NCI-H2171 treated with DMSO at 0.1 percent for 48 hours (cell line): ENCODE data around the gene ALAS1.

Experiments used
- DNase-seq: peaks from one replicate; lab custom pipeline; 2025; lab: John Stamatoyannopoulos, UW

Gene ALAS1

DNA sequence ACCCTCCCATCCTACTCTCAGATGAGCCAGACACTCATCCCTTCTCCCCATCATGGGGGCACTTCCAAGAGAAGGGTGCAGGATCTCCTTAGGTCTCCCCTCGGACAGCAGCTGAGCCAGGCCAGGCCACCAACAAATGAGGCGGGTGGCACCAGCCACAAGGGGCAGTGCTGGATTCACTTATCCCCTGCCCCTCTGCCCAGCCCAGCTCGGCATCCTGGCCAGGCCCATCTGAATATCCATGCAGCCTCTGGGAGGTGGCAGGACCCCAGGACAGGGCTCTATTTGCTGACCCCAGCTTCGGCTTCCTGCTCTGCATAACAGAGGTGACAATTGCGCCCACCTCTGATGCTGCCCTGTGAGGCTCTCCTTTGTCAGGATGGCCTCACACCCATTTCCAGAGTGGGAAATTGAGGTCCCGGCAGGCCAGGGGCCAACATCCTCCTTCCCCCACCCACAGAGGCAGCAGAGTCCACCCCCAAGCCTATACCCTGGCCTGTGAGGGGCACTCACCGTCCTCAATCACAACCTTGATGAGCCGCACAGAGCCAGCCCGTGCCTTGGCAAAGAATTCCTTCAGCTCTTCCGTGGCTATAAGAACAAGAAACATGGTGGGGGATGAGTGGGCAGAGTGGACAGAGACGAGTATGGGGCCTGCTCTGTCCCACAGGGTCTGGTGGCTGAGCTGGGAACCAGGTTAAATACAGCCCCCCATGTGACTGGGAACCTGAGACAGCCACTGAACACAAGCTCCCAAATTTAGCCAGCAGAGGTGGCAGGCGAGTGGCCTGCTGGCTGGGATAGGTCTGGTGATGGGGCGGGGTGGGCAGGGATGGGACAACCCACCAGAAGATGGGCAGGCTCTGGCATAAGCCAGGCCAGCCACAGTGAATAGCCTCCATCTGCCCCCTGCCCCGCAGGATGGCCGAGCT lies 36.8 kb downstream of the ALAS1 start:
- no peak for DNase-seq

DNA sequence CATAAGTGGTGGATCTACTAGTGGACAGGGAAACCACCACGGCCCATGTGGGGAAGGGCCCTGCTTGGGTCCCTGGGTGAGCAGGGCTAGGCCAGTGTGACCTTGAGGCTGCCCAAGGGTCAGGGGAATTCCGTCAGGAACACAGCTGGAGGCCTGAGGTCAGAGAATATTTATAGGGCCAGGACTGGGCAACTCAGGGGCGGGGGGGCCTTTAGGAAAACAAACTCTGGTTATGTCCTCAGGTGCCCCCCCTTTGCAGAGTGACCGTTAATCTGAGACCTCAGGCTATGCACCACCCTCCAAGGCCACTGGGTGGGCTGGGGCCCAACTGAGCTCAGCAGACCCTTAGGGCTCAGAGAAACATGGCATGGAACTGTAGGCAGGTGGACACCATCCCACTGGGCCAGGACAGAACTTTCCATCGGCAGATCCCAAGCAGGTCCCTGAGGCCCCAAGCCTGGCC lies 38.5 kb downstream of the ALAS1 start:
- no peak for DNase-seq

DNA sequence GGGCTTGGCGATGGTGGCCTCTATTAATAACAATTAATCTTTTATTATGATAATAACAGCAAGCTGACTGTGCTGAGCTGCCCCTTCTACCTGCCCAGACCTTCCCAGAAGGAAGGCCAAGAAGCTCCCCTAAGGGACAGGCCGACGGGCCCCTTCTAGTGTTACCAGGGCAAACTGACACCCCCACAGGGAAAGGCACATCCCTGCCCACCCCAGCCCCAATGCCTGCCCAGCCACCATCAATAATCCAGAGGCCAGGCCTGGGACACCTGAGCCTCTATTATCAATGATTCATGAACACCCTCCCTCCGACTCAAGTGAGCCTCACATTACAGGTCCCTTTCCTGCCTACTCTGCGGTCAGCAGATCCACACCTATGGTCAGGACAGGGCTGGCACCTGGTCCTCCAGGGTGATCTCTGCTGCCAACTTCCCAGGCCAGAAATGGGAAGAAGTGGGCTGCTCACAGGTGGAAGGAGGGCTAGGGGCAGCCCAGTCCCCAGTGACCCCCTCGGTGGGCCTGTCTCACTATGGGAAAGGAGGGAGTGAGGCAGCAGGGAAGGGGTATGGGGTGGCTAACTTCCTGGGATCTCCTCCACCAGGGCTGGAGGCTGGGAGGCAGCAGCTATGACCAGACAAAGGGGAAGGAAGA lies 39.2 kb downstream of the ALAS1 start:
- no peak for DNase-seq

DNA sequence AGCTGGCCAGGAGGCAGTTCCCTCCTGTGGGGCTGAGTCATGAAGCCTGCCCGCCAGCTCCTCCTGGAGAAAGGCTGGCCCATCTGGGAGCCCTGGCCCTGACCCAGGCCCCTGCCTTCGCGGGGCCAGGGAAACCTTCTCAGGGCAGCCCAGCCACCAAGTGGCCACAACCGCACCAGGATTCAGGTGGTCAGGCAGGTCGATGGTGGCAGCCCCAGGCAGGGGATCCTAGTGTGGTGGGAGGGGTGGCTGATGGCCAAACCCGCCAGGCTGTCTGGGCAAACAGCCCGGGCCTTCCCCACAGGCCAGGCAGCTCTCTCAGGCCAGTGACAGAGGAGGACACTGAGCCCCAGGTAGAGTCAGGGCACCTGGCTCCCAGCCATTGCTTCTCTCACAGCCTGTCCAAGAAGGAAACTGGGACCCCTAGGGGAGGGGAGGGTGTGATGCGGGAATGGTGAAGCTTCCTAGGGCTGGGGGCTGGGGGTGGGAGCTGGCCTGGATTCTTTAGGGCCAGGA lies 39.8 kb downstream of the ALAS1 start:
- DNase-seq, result no peak

DNA sequence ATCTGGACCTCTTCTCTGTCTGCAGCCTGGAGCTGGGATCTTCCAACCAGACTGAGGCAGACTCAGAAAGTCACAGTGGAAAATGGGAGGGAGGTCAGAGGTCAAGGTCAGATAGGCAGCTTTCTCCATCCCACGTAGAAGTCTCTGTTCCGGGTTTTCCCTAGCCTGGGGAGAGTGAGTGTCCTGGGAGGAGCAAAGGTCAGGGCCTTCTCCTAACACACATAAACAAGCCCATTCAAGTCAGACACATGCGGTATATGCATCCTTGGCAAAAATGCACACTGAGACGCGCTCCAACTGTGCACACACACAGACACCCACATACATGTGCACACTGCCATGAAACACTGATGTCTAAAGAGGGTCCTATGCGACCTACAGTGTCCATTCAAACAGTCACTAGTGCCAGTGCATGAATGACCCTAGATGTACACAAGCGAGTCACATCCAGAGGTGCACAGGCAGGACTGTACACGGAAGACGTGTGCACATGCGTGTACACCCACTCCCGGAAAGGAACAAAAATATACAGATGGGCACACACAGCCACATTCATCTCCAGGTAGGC lies 40.3 kb downstream of the ALAS1 start:
- no peak for DNase-seq

DNA sequence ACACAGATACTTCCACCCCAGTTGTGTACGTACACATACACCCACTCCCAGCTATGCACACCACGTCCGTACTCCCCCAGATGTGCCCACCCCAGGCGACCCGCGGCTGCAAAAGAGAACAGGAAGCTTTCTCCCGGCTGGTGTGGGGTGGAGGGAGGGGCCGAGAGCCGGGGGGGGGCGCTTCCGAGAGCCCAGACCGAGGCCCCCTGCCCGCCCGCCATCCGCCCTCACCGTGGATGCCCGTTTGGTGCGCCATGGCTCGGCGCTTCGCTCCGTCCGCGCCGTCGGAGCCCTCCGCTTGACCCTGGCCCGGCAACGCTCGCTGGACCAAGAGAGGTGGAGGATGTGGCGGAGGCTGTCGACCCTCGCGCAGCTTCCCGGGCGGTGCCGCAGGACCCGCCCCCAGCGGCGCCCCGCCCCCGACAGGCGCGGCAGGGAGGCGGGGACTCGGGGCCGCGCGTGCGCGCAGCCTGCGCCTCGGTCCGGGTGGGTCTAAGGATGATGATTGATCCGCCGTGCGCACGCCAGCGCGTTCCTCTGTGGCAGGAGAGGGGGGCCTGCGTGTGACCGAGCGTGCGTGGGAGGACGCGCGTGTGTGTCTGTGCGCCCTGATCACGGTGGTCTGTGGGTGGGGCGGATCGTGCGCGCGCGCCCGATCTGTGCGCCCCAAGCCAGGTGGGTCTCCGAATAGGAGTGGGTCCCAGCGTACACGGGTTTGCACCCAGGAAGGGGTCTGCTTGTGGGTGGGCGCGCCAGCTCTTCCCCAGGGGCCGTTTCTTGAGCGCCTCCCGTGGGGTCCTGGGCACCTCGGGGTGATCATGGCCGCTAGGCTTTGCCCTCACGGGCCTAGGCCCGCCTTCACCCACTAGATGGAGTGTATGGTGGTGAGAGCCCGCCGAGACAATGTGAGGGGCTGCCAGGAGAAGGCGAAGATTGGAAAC lies 41.1 kb downstream of the ALAS1 start, which contains the start of gene TWF2:
Gene TWF2, minus strand, starts transcription at position 398 of the 941 bp plus-strand sequence. Its CDS starts 142 bp downstream, at position 256.
- DNase-seq, result peak; percentile 34

DNA sequence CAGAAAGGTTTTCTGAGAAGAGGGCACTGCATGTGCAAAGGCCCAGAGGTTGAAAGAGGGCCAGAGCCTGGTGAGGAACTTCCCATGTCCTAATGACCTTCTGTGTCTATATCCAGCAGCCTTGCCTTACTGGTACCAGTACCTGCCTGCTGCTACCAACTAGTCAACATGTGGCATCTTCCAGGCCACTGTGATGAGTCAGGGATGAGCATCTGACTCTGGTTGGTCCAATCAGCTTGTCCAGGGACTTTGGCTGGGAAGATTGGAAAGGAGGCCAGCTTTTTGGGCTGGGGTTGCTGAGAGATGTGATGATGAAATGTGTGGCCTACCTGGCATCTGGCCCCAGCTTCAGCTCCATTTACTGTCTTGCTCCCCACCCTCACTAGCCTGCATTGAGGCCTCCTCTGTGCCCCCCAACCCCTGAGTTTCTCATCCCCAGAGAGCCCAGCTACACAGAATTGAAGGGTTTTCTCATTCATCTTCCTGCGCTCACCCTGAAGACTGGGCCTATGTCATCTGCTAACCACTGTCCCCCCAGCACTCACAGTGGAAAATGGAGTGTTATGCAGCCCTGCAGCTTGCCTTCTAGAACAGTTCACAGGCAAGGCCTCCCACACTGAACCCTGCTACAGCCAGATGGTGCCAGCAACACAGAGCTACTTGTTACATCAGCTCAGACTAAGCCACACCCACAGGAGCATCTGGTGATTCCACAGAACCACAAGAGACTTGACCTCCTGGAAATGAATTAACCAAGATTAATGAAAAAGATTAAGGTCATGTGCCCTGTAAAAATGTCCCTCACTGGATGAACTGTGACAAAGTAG lies 42.3 kb downstream of the ALAS1 start:
- DNase-seq, result peak; percentile 84

DNA sequence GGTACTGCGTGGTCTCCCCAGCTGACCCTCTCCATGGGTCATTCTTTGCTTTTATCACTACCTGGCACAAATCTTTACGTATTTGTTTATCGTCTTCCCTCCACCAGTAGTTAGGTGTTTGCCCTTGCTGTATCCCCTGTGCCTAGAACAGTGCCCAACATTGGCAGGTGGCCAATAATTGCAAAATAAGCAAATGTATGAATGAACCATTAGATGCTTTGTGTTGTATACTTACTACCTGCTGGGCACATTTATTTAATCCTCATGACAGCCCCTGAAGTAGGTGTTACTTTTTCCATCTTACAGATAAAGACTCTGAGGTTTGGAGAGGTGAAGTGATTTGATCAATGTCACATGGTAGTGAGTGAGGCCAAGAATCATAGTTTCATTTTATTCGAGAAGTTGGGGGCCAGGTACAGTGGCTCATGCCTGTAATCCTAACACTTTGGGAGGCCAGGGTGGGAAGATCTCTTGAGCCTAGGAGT lies 43.0 kb downstream of the ALAS1 start:
- DNase-seq, result no peak

DNA sequence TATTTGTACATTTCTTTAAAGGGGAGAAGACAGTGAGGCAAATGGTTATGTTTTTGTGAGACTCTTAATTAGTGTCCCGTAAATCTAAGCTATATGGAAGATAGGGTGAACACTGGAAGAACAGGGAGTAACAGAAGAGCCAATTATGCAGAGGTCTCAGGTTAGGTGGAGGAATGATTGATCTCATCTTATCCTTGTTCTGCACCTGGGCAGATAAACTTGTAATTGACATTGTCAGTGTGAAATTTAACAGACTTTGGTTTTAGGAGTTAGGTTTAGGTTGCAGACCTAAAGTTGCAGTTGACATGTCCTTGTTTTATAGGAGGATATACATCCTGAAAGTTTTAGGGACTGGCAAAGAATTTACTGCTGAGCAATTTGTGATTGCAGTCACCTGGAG lies 44.1 kb downstream of the ALAS1 start:
- no peak for DNase-seq

DNA sequence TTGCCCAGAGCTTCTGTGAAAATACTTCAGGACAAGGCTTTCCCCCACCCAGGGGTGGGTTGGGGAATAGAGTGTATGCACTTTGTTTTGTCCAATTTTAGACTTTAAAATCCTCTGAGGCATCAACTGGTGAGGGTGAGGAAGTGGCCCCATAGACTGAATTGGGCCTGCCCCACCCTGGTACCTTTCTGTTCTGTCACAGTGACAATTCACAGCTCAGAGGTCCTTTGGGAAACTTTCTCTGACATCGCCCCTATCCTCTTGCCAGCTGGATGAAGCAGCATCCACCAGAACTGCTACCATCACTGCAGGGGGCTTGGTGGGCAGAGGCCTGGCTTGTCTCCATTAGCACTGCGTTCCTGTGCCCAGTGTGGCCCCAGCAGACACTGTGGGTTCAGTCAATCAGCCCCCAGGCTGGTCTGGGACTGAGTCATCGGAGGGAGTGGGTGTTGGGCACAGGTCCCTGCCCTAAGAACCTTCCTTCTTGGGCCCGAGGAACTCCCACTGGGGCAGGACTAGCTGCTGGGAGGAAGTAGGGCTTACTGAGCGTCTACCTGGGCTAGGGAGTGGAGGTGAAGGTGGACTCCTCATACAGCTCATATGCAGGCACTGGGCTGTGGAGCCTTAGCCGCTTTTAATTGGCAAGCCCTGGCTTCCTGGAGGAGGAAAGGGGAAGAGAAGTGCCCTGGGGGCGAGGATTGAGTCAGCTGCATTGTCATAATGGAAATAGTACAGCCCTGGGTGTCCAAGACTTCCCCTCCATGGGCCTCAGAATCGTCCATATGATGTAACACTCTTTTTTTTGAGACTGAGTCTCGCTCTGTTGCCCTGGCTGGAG lies 46.0 kb downstream of the ALAS1 start:
- DNase-seq, result no peak

DNA sequence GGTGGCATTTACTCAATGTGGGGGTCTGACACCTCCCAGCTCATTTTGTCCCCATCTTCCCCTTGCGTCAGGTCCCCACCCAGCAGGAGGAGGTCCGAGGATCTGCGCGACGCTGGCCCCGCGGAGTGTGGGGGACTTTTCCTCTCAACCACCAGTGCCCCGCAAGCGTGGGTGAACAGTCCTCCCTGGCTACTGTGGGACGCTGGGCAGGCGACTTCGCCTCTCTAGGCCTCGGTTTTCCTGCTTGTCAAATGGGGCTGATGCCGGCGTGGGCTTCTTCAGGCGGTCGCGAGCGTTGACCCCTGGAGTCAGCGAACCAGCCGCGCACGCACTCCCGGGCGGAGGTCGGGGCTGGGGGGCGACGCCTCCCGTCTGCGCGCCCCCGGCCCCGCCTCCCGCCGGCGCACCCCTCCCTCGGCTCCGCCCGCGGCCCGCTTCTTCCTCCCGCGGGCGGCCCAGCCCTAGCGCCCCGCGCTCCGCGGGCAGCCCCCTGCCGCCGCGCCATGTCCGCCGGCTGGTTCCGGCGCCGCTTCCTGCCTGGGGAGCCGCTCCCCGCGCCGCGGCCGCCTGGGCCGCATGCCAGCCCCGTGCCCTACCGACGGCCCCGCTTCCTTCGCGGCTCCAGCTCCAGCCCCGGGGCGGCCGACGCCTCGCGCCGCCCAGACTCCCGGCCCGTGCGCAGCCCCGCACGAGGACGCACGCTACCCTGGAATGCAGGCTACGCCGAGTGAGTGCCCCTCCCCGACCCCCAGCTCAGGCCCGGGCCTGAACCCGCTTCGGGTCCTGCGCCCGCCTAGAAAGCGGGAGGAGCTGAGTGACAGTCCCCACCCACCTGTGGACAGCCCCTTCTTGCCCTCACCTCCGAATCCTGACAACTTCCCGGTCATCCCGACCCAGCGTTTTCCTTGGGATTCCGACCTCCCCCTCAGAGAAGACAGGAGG lies 47.6 kb downstream of the ALAS1 start, which contains the start of gene PPM1M:
Gene PPM1M, plus strand, starts transcription at position 438 of the 942 bp plus-strand sequence. Its CDS starts 66 bp downstream, at position 504.
- no peak for DNase-seq

DNA sequence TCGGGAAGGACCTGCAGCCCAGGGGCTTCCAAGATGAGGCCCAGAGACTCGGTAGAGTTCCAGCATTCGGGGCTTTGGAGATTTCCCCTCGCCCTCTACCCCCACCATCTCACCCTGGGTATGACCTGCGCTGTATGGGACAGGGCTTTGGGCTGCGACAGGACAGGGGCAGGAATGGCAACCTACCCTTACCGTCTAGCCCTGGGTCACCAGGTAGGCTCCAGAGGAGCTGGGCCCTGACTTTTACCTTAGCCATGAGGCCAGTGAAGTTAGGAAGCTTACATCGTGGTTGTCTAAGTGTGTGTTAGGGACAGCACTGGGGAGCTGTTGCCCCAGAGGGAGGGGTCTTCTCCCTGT lies 48.3 kb downstream of the ALAS1 start:
- DNase-seq, result no peak

DNA sequence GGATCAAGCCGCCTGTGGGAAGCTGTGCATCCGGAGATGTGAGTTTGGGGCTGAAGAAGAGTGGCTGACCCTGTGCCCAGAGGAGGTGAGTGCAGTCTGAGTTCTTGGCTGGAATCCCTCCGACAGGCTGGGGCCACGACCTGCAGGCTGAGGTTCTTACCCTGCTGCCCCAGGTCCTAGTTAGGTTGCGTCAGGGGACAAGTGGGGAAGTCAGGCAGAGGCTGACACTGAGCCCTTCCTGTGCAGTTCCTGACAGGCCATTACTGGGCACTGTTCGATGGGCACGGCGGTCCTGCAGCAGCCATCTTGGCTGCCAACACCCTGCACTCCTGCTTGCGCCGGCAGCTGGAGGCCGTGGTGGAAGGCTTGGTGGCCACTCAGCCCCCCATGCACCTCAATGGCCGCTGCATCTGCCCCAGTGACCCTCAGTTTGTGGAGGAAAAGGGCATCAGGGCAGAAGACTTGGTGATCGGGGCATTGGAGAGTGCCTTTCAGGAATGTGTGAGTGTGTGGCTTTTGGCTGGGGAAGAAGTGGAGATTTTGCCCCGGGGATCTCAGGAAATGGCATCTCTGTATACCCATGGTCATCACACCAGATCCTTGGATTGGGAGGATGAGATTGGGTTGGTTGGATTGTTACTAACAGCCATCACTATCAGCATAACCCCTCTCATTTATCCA lies 48.9 kb downstream of the ALAS1 start:
- DNase-seq, result no peak

DNA sequence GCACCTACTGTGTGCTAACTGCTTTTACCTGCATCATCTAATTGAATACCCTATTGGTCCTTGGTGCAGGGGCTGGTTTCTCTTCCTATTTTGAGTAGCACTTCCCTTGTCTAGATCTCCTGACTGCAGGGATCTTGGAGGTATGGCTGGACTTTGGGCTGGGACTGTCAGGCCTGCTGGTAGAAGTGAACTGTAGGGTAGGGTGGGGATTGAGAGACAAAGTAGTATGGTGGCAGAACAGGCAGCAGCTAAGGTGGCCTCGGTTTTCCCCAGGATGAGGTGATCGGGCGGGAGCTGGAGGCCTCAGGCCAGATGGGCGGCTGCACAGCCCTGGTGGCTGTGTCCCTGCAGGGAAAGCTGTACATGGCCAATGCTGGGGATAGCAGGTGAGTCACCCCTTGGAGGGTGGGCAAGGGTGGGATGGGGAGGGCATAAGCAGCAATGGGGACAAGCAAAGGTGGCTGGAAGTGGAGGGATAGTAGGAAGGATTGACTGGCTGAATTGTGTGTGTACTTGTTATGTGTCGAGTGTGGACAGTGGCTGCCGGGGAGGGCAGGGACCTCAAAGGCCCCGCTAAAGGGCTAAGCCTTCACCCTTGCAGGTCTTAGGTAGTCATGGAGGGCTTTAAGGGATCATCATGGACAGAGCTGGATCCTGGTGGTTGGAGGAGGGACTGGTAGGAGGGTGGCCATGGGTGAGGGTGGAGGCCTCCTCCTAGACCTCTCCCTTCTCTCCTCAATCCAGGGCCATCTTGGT lies 49.6 kb downstream of the ALAS1 start:
- DNase-seq, result no peak

DNA sequence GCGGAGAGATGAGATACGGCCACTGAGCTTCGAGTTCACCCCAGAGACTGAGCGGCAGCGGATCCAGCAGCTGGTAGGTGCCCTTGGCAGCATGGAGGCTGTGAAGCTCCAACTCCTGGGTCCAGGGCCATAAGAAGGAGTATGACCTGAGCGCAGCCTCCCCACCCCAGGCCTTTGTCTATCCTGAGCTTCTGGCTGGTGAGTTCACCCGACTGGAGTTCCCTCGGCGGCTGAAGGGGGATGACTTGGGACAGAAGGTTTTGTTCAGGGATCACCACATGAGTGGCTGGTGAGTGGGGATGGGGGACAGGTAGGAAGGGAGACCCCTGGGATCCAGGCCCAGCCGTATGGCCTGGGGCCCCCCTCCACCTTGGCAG lies 50.2 kb downstream of the ALAS1 start:
- no peak for DNase-seq

DNA sequence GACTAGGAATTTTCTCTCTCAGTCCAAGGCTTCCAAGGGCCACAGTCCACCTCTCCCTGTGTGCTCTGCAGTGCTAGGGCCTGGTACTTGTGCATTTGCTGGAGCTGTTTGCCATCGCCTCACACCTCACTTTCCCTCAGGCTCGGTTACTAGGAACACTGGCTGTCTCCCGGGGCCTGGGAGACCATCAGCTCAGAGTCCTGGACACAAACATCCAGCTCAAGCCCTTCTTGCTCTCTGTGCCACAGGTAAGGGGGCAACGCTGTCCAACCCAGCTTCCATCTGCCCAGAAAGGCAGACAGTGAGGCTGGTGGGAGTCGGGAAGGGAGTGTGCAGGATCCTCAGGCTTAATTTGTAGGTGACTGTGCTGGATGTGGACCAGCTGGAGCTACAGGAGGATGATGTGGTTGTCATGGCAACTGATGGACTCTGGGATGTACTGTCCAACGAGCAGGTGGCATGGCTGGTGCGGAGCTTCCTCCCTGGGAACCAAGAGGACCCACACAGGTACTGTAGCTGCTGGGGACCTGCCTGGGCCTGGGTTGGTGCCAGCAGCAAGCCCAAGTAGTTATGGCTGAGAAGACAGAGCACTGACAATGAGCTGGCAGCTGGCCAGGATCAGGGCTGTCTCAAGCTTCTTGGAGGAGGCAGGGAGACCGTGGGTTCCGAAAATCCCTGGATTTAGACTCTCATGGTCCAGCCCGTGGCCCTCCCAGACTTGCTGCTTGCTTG lies 51.0 kb downstream of the ALAS1 start:
- DNase-seq, result peak; percentile 24
